ENCODE results near the gene YAE1. TPM values are rescaled to one million over a fixed set of nuclear protein-coding genes. Genes with fewer than 3 reads are reported as not detected.

YAE1 gene
- total RNA-seq, 4 donors from 2014 or later = 17.9 to 27.4 (median 23.5) TPM

DNA sequence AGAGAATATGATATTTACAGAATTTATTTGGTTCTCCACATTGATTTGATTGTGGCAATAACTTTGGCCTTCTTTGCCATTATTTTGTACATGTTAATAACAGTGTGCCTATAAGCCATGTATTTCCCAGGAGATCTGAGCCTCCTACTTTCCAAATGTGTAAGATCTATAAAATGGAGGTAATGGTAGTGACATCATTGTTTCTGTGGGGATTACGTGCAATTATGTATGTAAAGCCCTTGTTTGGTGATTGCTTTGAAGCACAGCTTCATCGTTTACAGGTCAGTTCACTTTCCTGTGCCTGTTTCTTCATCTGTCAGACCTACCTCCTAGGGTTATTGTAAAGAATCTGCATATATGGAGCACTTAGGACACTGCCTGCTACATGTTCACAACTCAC, 17.3 kb downstream of the YAE1 start:
- Histone ChIP-seq H3K27ac (no peak overlapping the region), H3K27me3 (no peaks in the 10 kb centered on the region), H3K36me3 (peaks cover 0 to 8% of the 10 kb centered on the region in 2 donors), H3K4me3 (no peak overlapping the region), H3K4me1 (no peaks in the 10 kb centered on the region), H3K9me3 (no peaks in the 10 kb centered on the region)
- no peak for ATAC-seq
- 77 to 88% methylated on average over 2 of the region's 2 CpGs for WGBS, 2 donors (ENCODE audit: low coverage in 1 of 2)
- no peak for TF ChIP-seq POLR2AphosphoS5 (IDR thresholded peaks at IDR 0.05)

DNA sequence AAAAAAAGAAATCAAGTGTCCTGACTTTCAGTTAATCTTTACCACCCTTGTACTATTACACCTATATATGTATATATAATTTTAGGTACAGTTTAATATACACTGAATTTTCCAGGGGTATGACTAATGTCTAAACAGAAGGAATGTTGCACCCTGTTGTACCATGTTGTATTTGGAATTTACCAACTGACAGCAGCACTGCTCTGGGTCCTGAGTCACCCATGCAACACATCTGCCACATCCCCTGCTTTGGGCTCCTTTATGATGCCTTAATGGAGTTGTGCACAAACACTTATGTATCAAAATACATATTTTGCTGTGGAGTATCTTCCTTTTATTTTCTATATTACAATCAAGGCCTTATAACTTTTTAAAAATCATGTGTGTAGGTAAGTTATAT, 21.2 kb downstream of the YAE1 start:
- ATAC-seq = no peak
- no peaks in the 10 kb centered on the region for H3K4me1 ChIP-seq
- no peaks in the 10 kb centered on the region for H3K36me3 ChIP-seq
- TF ChIP-seq EP300 (IDR thresholded peaks at IDR 0.05) (no peak), CTCF (IDR thresholded peaks at IDR 0.05) (no peak), POLR2A (IDR thresholded peaks at IDR 0.05) (no peak)
- H3K9me3 ChIP-seq = no peaks in the 10 kb centered on the region
- no peaks in the 10 kb centered on the region for H3K27me3 ChIP-seq
- no peak overlapping the region for H3K4me3 ChIP-seq
- no peak overlapping the region for H3K27ac ChIP-seq

DNA sequence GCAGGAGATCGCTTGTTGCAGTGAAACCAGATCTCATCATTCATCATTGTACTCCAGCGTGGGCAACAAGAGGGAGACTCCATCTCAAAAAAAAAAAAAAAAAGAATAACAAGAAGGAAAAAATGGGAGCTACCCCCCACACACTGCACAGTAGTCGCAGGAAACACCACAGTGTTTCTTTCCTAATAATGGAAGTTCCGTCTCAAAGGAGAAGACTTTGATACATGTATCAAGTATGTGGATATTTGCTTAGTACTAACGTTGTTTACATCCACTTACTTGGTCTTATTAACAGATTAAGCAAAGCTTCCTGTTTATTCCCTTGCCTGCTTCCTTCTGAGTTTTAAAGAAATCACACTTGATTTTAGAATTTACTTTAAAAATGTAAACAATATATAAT, 22.2 kb downstream of the YAE1 start:
- Histone ChIP-seq H3K27me3 (no peaks in the 10 kb centered on the region), H3K4me1 (no peaks in the 10 kb centered on the region), H3K4me3 (no peak overlapping the region), H3K27ac (no peak overlapping the region), H3K9me3 (no peaks in the 10 kb centered on the region), H3K36me3 (no peaks in the 10 kb centered on the region)
- WGBS, 2 donors (ENCODE audit: low coverage in 1 of 2) = 67 to 68% methylated on average over 4 to 5 of the region's 5 CpGs
- TF ChIP-seq POLR2A (IDR thresholded peaks at IDR 0.05) (no peak), CTCF (IDR thresholded peaks at IDR 0.05) (no peak), POLR2AphosphoS5 (IDR thresholded peaks at IDR 0.05) (no peak), EP300 (IDR thresholded peaks at IDR 0.05) (no peak)
- ATAC-seq = no peak

DNA sequence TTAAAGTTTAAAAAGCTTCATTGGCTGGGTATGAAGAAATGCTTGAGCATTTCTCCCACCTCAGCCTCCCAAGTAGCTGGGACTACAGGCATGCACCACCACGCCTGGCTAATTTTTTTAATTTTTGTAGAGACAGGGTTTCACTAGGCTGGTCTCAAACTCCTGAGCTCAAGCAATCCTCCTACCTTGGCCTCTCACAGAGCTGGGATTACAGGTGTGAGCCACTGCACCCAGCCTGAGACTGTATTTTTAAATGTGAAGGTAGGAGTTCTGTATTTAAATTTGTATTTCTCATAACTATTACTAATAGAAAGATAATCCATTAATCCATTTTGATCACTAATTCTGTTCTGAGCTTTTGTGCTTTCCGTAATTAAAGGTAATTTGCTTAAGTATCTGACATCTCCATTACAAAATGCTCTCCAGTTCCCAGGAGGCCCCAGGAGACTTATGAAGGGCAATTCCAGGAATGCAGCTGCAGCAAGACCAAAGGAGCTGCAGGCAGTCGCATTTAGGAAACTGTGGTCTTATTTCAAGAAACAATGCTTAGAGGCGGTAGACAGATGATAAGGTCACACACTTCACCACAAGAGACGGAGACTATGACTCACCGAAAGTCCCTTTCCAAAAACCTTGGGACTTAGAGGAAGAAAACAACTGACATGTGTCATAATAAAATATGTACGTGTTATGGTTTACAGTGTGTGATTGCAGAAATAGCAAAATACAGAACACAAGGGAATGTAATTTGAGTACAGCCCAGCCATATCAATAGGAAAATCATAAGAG, 23.3 kb downstream of the YAE1 start:
- no peak overlapping the region for H3K4me3 ChIP-seq
- no peaks in the 10 kb centered on the region for H3K9me3 ChIP-seq
- H3K36me3 ChIP-seq = no peaks in the 10 kb centered on the region
- H3K27me3 ChIP-seq = no peaks in the 10 kb centered on the region
- TF ChIP-seq EP300 (IDR thresholded peaks at IDR 0.05) (no peak), POLR2AphosphoS5 (IDR thresholded peaks at IDR 0.05) (no peak), POLR2A (IDR thresholded peaks at IDR 0.05) (no peak), CTCF (IDR thresholded peaks at IDR 0.05) (no peak)
- no peak overlapping the region for H3K27ac ChIP-seq
- no peaks in the 10 kb centered on the region for H3K4me1 ChIP-seq
- 53 to 70% methylated on average over 7 of the region's 7 CpGs for WGBS, 2 donors (ENCODE audit: low coverage in 1 of 2)
- peak; percentile 25 for ATAC-seq

GRCh38 chr7:39592586-39592985, 26.4 kb downstream of the YAE1 start:
- Histone ChIP-seq H3K27ac (no peak overlapping the region), H3K9me3 (no peaks in the 10 kb centered on the region), H3K27me3 (no peaks in the 10 kb centered on the region), H3K4me1 (no peaks in the 10 kb centered on the region), H3K4me3 (no peak overlapping the region), H3K36me3 (no peaks in the 10 kb centered on the region)
- ATAC-seq = no peak
- no peak for TF ChIP-seq CTCF (IDR thresholded peaks at IDR 0.05)
- no peak for TF ChIP-seq EP300 (IDR thresholded peaks at IDR 0.05)
- TF ChIP-seq POLR2AphosphoS5 (IDR thresholded peaks at IDR 0.05) = no peak
- no peak for TF ChIP-seq POLR2A (IDR thresholded peaks at IDR 0.05)
- 15 to 39% methylated on average over 2 of the region's 2 CpGs for WGBS, 2 donors (ENCODE audit: low coverage in 1 of 2)
